Right atrium auricular region (tissue), 2 donors: ENCODE results near the gene TAGLN2. TPM values are rescaled to one million over a fixed set of nuclear protein-coding genes. Genes with fewer than 3 reads are reported as not detected.

ENCODE experiments used
- DNase-seq: peaks from one replicate; pipeline ENCODE4 v3.0.0-alpha.2; 2019; ENCODE audit warnings: low spot score
- H3K27ac ChIP-seq, 2 donors: fragments of 200-600 bp; sonication (generic); 1 replicate in 1 of 2; 2 replicates in 1 of 2; pipeline ENCODE4 v1.5.1; 2016 to 2019
- H3K27me3 ChIP-seq, 2 donors: fragments of 200-600 bp; sonication (generic); one replicate each; pipeline versions ENCODE4 v1.5.1 to v1.6.0; 2017 to 2019
- H3K36me3 ChIP-seq: fragments of 200-600 bp; sonication (generic); one replicate; pipeline ENCODE4 v1.5.1; 2016
- H3K4me1 ChIP-seq, 2 donors: fragments of 200-600 bp; sonication (generic); one replicate each; pipeline versions ENCODE4 v1.5.1 to v1.6.0; 2017 to 2019
- H3K4me3 ChIP-seq, 2 donors: fragments of 200-600 bp; sonication (generic); 1 replicate in 1 of 2; 2 replicates in 1 of 2; pipeline ENCODE4 v1.5.1; 2017 to 2019; ENCODE audit warnings: mild to moderate bottlenecking in 1 of 2, moderate library complexity in 1 of 2
- H3K9me3 ChIP-seq, 2 donors: fragments of 200-600 bp; sonication (generic); one replicate each; pipeline ENCODE4 v1.5.1; 2019
- CTCF ChIP-seq, 2 donors: fragments of 200-600 bp; sonication (generic); IDR thresholded peaks; one replicate each; pipeline ENCODE4 v1.5.1; 2019; ENCODE audit warnings: antibody characterized with exemption in 2 of 2
- total RNA-seq, 2 donors: library from RNA; depleted of rRNA; stranded (reverse); fragments of >200 nt; gene quantifications; one replicate each; pipeline ENCODE4 v1.1.0, GENCODE V29; 2016

Gene TAGLN2
- total RNA-seq, 2 donors from 2014 or later = 124 to 235 TPM

- H3K4me1 ChIP-seq = peaks cover 0 to 7% of the 10 kb centered on the region in 2 donors
- DNase-seq = no peak
- H3K9me3 ChIP-seq = no peaks in the 10 kb centered on the region
- no peak for TF ChIP-seq CTCF (IDR thresholded peaks at IDR 0.05)
- no peaks in the 10 kb centered on the region for H3K27me3 ChIP-seq
- no peak overlapping the region for H3K4me3 ChIP-seq
- H3K27ac ChIP-seq = no peak overlapping the region
- H3K36me3 ChIP-seq = no peaks in the 10 kb centered on the region
These were observed 46.2 kb downstream of the TAGLN2 start for GRCh38 chr1:159879136-159879535.

- Histone ChIP-seq H3K27ac (no peak overlapping the region), H3K36me3 (no peaks in the 10 kb centered on the region), H3K9me3 (no peaks in the 10 kb centered on the region), H3K4me1 (peaks cover 0 to 7% of the 10 kb centered on the region in 2 donors), H3K4me3 (no peak overlapping the region), H3K27me3 (no peaks in the 10 kb centered on the region)
- no peak for TF ChIP-seq CTCF (IDR thresholded peaks at IDR 0.05)
- no peak for DNase-seq
These were observed 47.4 kb downstream of the TAGLN2 start for GRCh38 chr1:159877695-159878444.

- no peaks in the 10 kb centered on the region for H3K27me3 ChIP-seq
- DNase-seq = no peak
- TF ChIP-seq CTCF (IDR thresholded peaks at IDR 0.05) = no peak
These were observed 51.7 kb downstream of the TAGLN2 start for GRCh38 chr1:159873530-159874143.

GRCh38 chr1:159872891-159873290 lies 52.4 kb downstream of the TAGLN2 start:
- Histone ChIP-seq H3K27ac (no peak overlapping the region), H3K4me1 (peaks cover 0 to 8% of the 10 kb centered on the region in 2 donors), H3K4me3 (no peak overlapping the region), H3K36me3 (no peaks in the 10 kb centered on the region), H3K27me3 (no peaks in the 10 kb centered on the region), H3K9me3 (no peaks in the 10 kb centered on the region)
- DNase-seq = no peak
- TF ChIP-seq CTCF (IDR thresholded peaks at IDR 0.05) = no peak

More at GRCh38 chr1:159873530-159874143, 51.7 kb downstream of the TAGLN2 start:
- H3K4me3 ChIP-seq = no peak overlapping the region
- no peaks in the 10 kb centered on the region for H3K9me3 ChIP-seq
- H3K27ac ChIP-seq = no peak overlapping the region
- H3K4me1 ChIP-seq = peaks cover 0 to 4% of the 10 kb centered on the region in 2 donors
- H3K36me3 ChIP-seq = no peaks in the 10 kb centered on the region

- Histone ChIP-seq H3K36me3 (no peaks in the 10 kb centered on the region), H3K4me3 (no peak overlapping the region), H3K27ac (no peak overlapping the region), H3K4me1 (peaks cover 0 to 16% of the 10 kb centered on the region in 2 donors), H3K9me3 (no peaks in the 10 kb centered on the region), H3K27me3 (no peaks in the 10 kb centered on the region)
- TF ChIP-seq CTCF (IDR thresholded peaks at IDR 0.05) = no peak
- no peak for DNase-seq
These were observed 54.6 kb downstream of the TAGLN2 start for GRCh38 chr1:159870704-159871103.
